Esophagus squamous epithelium (tissue), 4 donors: ENCODE results near the gene MYO9A.

Experiments used
- POLR2A ChIP-seq, 4 donors: fragments of 450-650 bp; IDR thresholded peaks; one replicate each; pipeline ENCODE4 v1.6.1; 2017; ENCODE audit warnings: antibody characterized with exemption in 4 of 4, mild to moderate bottlenecking in 4 of 4, moderate library complexity in 3 of 4
- TF ChIP-seq, protein P1 (sequence below), 6 experiments: fragments of 450-650 bp in 4 of 6; fragments of 200-600 bp in 2 of 6; sonication (generic) in 2 of 6; IDR thresholded peaks; one replicate each; pipeline ENCODE4 v1.5.1; 2016 to 2019; ENCODE audit warnings: antibody characterized with exemption in 6 of 6, mild to moderate bottlenecking in 4 of 6, moderate library complexity in 4 of 6

DNA sequence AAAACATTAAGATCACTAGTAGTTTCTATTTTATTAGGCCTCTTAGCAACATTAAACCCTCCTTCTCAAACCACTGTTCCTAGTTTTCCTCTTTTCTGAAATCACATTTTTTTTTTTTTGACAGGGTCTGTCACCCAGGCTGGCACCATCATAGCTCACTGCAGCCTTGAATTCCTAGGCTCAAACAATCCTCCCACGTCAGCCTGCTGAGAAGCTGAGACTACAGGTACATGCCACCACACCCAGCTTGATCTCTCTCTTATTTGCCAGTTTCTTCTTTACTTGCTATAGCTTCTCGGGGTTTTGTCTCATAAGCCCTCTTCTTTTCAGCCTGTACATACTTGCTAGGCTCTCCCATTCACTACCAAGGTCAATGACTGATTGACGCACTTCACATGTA is 28.3 kb upstream of the MYO9A start:
- TF ChIP-seq, protein P1, sequence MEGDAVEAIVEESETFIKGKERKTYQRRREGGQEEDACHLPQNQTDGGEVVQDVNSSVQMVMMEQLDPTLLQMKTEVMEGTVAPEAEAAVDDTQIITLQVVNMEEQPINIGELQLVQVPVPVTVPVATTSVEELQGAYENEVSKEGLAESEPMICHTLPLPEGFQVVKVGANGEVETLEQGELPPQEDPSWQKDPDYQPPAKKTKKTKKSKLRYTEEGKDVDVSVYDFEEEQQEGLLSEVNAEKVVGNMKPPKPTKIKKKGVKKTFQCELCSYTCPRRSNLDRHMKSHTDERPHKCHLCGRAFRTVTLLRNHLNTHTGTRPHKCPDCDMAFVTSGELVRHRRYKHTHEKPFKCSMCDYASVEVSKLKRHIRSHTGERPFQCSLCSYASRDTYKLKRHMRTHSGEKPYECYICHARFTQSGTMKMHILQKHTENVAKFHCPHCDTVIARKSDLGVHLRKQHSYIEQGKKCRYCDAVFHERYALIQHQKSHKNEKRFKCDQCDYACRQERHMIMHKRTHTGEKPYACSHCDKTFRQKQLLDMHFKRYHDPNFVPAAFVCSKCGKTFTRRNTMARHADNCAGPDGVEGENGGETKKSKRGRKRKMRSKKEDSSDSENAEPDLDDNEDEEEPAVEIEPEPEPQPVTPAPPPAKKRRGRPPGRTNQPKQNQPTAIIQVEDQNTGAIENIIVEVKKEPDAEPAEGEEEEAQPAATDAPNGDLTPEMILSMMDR (IDR thresholded peaks at IDR 0.05) = no peak
- TF ChIP-seq POLR2A (IDR thresholded peaks at IDR 0.05) = no peak
